ENCODE results near the gene PRCD. TPM values are rescaled to one million over a fixed set of nuclear protein-coding genes. Genes with fewer than 3 reads are reported as not detected.
"Not testable (repeated sequence)": the region's sequence is repeated elsewhere in the genome, so short reads cannot be mapped to it uniquely, and the experiment has no call there.

The PRCD gene
- total RNA-seq, 2 experiments from 2014 or later: not detected

- no peak overlapping the region for H3K27ac ChIP-seq (ENCODE audit: low read depth in 1 of 2, low read length in 2 of 2)
- H3K27me3 Mint-ChIP-seq: no peaks in the 10 kb centered on the region
- H3K36me3 ChIP-seq (ENCODE audit: insufficient read depth, low read length): no peaks in the 10 kb centered on the region
- no peak overlapping the region for H3K27ac Mint-ChIP-seq
- POLR2A ChIA-PET: no interaction called here
- intact Hi-C loops (cut with DNase I, micrococcal nuclease): no loop called here
- H3K36me3 Mint-ChIP-seq (ENCODE audit: low read depth): no peaks in the 10 kb centered on the region
- TF ChIP-seq CTCF (IDR thresholded peaks at IDR 0.05): no peak
- no peak overlapping the region for H3K4me3 Mint-ChIP-seq
- no peak for DNase-seq
- H3K4me1 Mint-ChIP-seq (ENCODE audit: low read depth): peaks cover 24% of the 10 kb centered on the region
- no peak for ATAC-seq (ENCODE audit: poor library complexity)
- H3K9me3 Mint-ChIP-seq: no peaks in the 10 kb centered on the region
- no peaks in the 10 kb centered on the region for H3K27me3 ChIP-seq (ENCODE audit: control insufficient read depth in 1 of 2, insufficient read depth in 2 of 2, low read length in 2 of 2)
- H3K9me3 ChIP-seq (ENCODE audit: control insufficient read depth in 1 of 2, insufficient read depth in 1 of 2, low read length in 2 of 2): no peaks in the 10 kb centered on the region
- H3K4me3 ChIP-seq (ENCODE audit: low read length): no peak overlapping the region
- CTCF ChIA-PET: interaction anchor here (2.8 to 3.6 kb wide), 2 partner anchors 102 to 160 kb away, joined by 20 to 60 read pairs; no protein-coding TSS in a partner anchor
- H3K4me1 ChIP-seq (ENCODE audit: insufficient read depth, low read length): peaks cover 42% of the 10 kb centered on the region
These were observed 18.6 kb upstream of the PRCD start for GRCh38 chr17:76521262-76521661.

- POLR2A ChIA-PET; H3K27me3 ChIP-seq (ENCODE audit: control insufficient read depth in 1 of 2, insufficient read depth in 2 of 2, low read length in 2 of 2); H3K9me3 Mint-ChIP-seq; DNase-seq; H3K36me3 Mint-ChIP-seq (ENCODE audit: low read depth); H3K36me3 ChIP-seq (ENCODE audit: insufficient read depth, low read length); H3K9me3 ChIP-seq (ENCODE audit: control insufficient read depth in 1 of 2, insufficient read depth in 1 of 2, low read length in 2 of 2); H3K27ac ChIP-seq (ENCODE audit: low read depth in 1 of 2, low read length in 2 of 2); H3K27me3 Mint-ChIP-seq; ATAC-seq (ENCODE audit: poor library complexity); H3K4me3 Mint-ChIP-seq; H3K27ac Mint-ChIP-seq; H3K4me3 ChIP-seq (ENCODE audit: low read length): not testable (repeated sequence)
- CTCF ChIA-PET: interaction anchor here (2.8 to 3.6 kb wide), 2 partner anchors 101 to 160 kb away, joined by 20 to 60 read pairs; no protein-coding TSS in a partner anchor
- peaks cover 38% of the 10 kb centered on the region for H3K4me1 ChIP-seq (ENCODE audit: insufficient read depth, low read length)
- intact Hi-C loops (cut with DNase I, micrococcal nuclease): loop anchor here in 1 of 2 experiments (1.0 to 2.0 kb wide), 4 partner anchors 65 to 193 kb away; no protein-coding TSS in a partner anchor
- H3K4me1 Mint-ChIP-seq (ENCODE audit: low read depth): peaks cover 20% of the 10 kb centered on the region
These were observed 18.2 kb upstream of the PRCD start for GRCh38 chr17:76521683-76522082.

GRCh38 chr17:76523084-76524037 lies 16.5 kb upstream of the PRCD start:
- H3K27ac Mint-ChIP-seq: peak overlapping the region; percentile 41
- peak; percentile 66 to 93 (median 81) for DNase-seq
- peaks cover 35% of the 10 kb centered on the region for H3K4me1 ChIP-seq (ENCODE audit: insufficient read depth, low read length)
- intact Hi-C loops (cut with DNase I, micrococcal nuclease): loop anchor here (1.0 to 2.0 kb wide), 6 partner anchors 24 to 192 kb away; no protein-coding TSS in a partner anchor
- no peak overlapping the region for H3K4me3 ChIP-seq (ENCODE audit: low read length)
- H3K4me1 Mint-ChIP-seq (ENCODE audit: low read depth): peaks cover 26% of the 10 kb centered on the region
- H3K27me3 Mint-ChIP-seq: no peaks in the 10 kb centered on the region
- ChIA-PET CTCF (interaction anchor here (0.7 to 3.6 kb wide), 30 partner anchors 10 to 229 kb away, joined by 3 to 60 read pairs (median 4); partner anchors contain the start of genes CYGB, PRCD, ST6GALNAC2 and UBE2O), POLR2A (interaction anchor here (0.6 to 1.6 kb wide), 8 partner anchors 14 to 191 kb away, joined by 3 to 11 read pairs (median 4); no protein-coding TSS in a partner anchor)
- H3K9me3 Mint-ChIP-seq: no peaks in the 10 kb centered on the region
- no peaks in the 10 kb centered on the region for H3K36me3 Mint-ChIP-seq (ENCODE audit: low read depth)
- peak; percentile 88 for ATAC-seq (ENCODE audit: poor library complexity)
- H3K36me3 ChIP-seq (ENCODE audit: insufficient read depth, low read length): no peaks in the 10 kb centered on the region
- H3K27ac ChIP-seq (ENCODE audit: low read depth in 1 of 2, low read length in 2 of 2): no peak overlapping the region
- TF ChIP-seq CTCF (IDR thresholded peaks at IDR 0.05): peak; percentile 99
- H3K4me3 Mint-ChIP-seq: no peak overlapping the region
- no peaks in the 10 kb centered on the region for H3K27me3 ChIP-seq (ENCODE audit: control insufficient read depth in 1 of 2, insufficient read depth in 2 of 2, low read length in 2 of 2)
- H3K9me3 ChIP-seq (ENCODE audit: control insufficient read depth in 1 of 2, insufficient read depth in 1 of 2, low read length in 2 of 2): no peaks in the 10 kb centered on the region

Data from CD4-positive, alpha-beta T cell (primary cell).